Transverse colon (tissue), 4 donors: ENCODE results near the gene SP7. TPM values are rescaled to one million over a fixed set of nuclear protein-coding genes. Genes with fewer than 3 reads are reported as not detected.
A peak's percentile ranks its signal among the peaks of the same experiment; 100 is the strongest.
"Not testable (repeated sequence)": the region's sequence is repeated elsewhere in the genome, so short reads cannot be mapped to it uniquely, and the experiment has no call there.

Experiments used
- DNase-seq: peaks from one replicate; pipeline ENCODE4 v3.0.0-alpha.2; 2019
- H3K27ac ChIP-seq, 4 donors: fragments of 200-600 bp; sonication (generic); 2 replicates each; pipeline ENCODE4 v1.5.1; 2016 to 2018; ENCODE audit warnings: inconsistent platforms in 4 of 4
- H3K27me3 ChIP-seq: fragments of 200-600 bp; sonication (generic); 2 replicates; pipeline ENCODE4 v1.5.1; 2017; ENCODE audit warnings: inconsistent platforms
- H3K36me3 ChIP-seq, 4 donors: fragments of 200-600 bp; sonication (generic); 2 replicates each; pipeline ENCODE4 v1.5.1; 2017 to 2019; ENCODE audit warnings: inconsistent platforms in 4 of 4
- H3K4me1 ChIP-seq, 4 donors: fragments of 200-600 bp; sonication (generic); 2 replicates each; pipeline ENCODE4 v1.5.1; 2017 to 2020; ENCODE audit warnings: inconsistent platforms in 4 of 4
- H3K4me3 ChIP-seq, 4 donors: fragments of 200-600 bp; sonication (generic); 1 replicate in 1 of 4; 2 replicates in 3 of 4; pipeline versions ENCODE4 v1.5.1 to v1.6.1; 2017 to 2019; ENCODE audit warnings: inconsistent platforms in 4 of 4
- H3K9me3 ChIP-seq, 2 donors: fragments of 200-600 bp; sonication (generic); 2 replicates each; pipeline ENCODE4 v1.5.1; 2017 to 2019; ENCODE audit warnings: inconsistent platforms in 2 of 2
- CTCF ChIP-seq, 5 experiments: fragments of 200-600 bp in 3 of 5; fragments of 450-650 bp in 2 of 5; sonication (generic) in 3 of 5; IDR thresholded peaks; 1 replicate in 2 of 5; 2 replicates in 3 of 5; pipeline ENCODE4 v1.5.1; 2016 to 2017; ENCODE audit warnings: antibody characterized with exemption in 5 of 5, inconsistent platforms in 3 of 5, mild to moderate bottlenecking in 2 of 5, moderate library complexity in 1 of 5
- EP300 ChIP-seq: sonication (generic); formaldehyde crosslinking; IDR thresholded peaks from one replicate; pipeline ENCODE4 v1.6.1; 2017; ENCODE audit warnings: antibody characterized with exemption, low read depth
- POLR2A ChIP-seq: fragments of 450-650 bp; IDR thresholded peaks from one replicate; pipeline ENCODE4 v1.6.1; 2016; ENCODE audit warnings: antibody characterized with exemption, mild to moderate bottlenecking, moderate library complexity
- POLR2AphosphoS5 ChIP-seq, 3 donors: sonication (generic); formaldehyde crosslinking; IDR thresholded peaks; one replicate each; pipeline ENCODE4 v1.6.1; 2016; ENCODE audit warnings: antibody characterized with exemption in 3 of 3
- WGBS, 2 donors: methylation state at CpG; one replicate each; pipeline ENCODE4 v1.1.5; 2018; ENCODE audit warnings: low coverage in 1 of 2; 5-methylcytosine and 5-hydroxymethylcytosine counted together
- in situ Hi-C, 4 donors: fragments of 200-750 bp; cut with MboI; loops; one replicate each; pipeline versions ENCODE4 v1.15.0 to v1.15.1; 2017; ENCODE audit warnings: low sequenced_read_pairs in 3 of 4, low pct_ligation_motif_present in 1 of 4, low pct_unique_long_range_greater_than_20kb in 1 of 4
- intact Hi-C: fragments of 100-400 bp; cut with DNase I; formaldehyde crosslinking; loops from one replicate; pipeline ENCODE4 v1.15.1; 2023; ENCODE audit warnings: low total_unique reads
- total RNA-seq, 4 donors: library from RNA; depleted of rRNA; stranded (reverse); fragments of >200 nt; gene quantifications; one replicate each; pipeline ENCODE4 v1.1.0, GENCODE V29; 2016

The SP7 gene
- total RNA-seq, 4 donors from 2014 or later = not detected

DNA sequence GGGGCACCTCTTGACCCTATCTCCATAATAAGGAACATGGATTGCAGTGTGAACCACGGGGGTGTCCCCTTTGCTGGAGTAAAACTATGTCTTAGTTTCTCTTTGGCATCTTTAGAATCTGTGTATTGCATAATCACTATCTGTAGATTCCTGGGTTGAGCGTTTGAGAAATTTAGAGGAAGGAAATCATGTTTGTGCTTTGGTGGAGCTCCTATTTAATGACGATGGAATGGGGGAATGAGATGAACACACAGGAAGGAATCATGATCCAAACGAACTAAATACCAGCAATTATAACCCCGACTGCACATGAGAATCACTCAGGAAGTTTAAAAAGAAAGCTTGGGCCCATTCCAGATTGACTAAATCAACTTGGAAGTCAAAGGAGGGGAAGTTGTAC lies 38.0 kb downstream of the SP7 start:
- no peak for DNase-seq
- Histone ChIP-seq H3K36me3 (no peaks in the 10 kb centered on the region), H3K4me3 (no peak overlapping the region), H3K27ac (peak overlapping the region; percentile 7 to 86 (median 78)), H3K27me3 (no peaks in the 10 kb centered on the region), H3K9me3 (no peaks in the 10 kb centered on the region), H3K4me1 (peaks cover 14 to 65% (median 32%) of the 10 kb centered on the region in 4 donors)
- intact Hi-C loops = no loop called here
- TF ChIP-seq CTCF (IDR thresholded peaks at IDR 0.05) (no peak), POLR2A (no peak), POLR2AphosphoS5 (IDR thresholded peaks at IDR 0.05) (no peak), EP300 (no peak)
- 53 to 57% methylated on average over 5 of the region's 5 CpGs for WGBS, 2 donors
- in situ Hi-C loops = loop anchor here in 1 of 4 donors (25.0 kb wide), 1 partner anchor 236 kb away; the partner anchor contains the start of gene TNS2

DNA sequence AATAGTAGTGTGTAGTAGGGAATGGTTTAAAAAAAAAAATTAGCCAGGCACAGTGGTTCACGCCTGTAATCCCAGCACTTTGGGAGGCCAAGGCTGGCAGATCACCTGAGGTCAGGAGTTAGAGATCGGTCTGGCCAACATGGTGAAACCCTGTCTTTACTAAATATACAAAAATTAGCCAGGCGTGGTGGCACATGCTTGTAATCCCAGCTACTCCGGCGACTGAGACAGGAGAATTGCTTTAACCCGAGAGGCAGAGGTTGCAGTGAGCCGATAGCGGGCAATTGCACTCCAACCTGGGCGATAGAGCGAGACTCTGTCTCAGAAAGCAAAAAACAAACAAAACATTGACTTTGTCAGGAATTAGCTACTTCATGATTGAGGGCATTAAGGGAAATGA lies 39.0 kb downstream of the SP7 start:
- 96% methylated on average over 10 of the region's 10 CpGs; no CpG with 5 or more reads in 1 of the 2 donors for WGBS, 2 donors
- H3K27ac ChIP-seq = peak overlapping the region in 1 of 4 donors; percentile 72
- H3K4me3 ChIP-seq, intact Hi-C loops, H3K9me3 ChIP-seq, DNase-seq, H3K36me3 ChIP-seq, H3K27me3 ChIP-seq: not testable (repeated sequence)
- peaks cover 14 to 59% (median 30%) of the 10 kb centered on the region in 4 donors for H3K4me1 ChIP-seq
- in situ Hi-C loops = loop anchor here in 1 of 4 donors (25.0 kb wide), 1 partner anchor 235 kb away; the partner anchor contains the start of gene TNS2

GRCh38 chr12:53295891-53296219 lies 40.3 kb downstream of the SP7 start:
- in situ Hi-C loops = loop anchor here in 1 of 4 donors (25.0 kb wide), 1 partner anchor 234 kb away; the partner anchor contains the start of gene TNS2
- no peaks in the 10 kb centered on the region for H3K27me3 ChIP-seq
- intact Hi-C loops = no loop called here
- no peaks in the 10 kb centered on the region for H3K36me3 ChIP-seq
- DNase-seq = no peak
- peak overlapping the region; percentile 85 to 93 (median 87) for H3K27ac ChIP-seq
- peak overlapping the region; percentile 38 to 84 (median 68) for H3K4me3 ChIP-seq
- 0 to 3% methylated on average over 10 to 12 of the region's 12 CpGs for WGBS, 2 donors
- H3K9me3 ChIP-seq = no peaks in the 10 kb centered on the region
- peaks cover 14 to 47% (median 29%) of the 10 kb centered on the region in 4 donors for H3K4me1 ChIP-seq
- TF ChIP-seq EP300 (no peak), POLR2A (no peak), POLR2AphosphoS5 (IDR thresholded peaks at IDR 0.05) (no peak), CTCF (IDR thresholded peaks at IDR 0.05) (no peak)

DNA sequence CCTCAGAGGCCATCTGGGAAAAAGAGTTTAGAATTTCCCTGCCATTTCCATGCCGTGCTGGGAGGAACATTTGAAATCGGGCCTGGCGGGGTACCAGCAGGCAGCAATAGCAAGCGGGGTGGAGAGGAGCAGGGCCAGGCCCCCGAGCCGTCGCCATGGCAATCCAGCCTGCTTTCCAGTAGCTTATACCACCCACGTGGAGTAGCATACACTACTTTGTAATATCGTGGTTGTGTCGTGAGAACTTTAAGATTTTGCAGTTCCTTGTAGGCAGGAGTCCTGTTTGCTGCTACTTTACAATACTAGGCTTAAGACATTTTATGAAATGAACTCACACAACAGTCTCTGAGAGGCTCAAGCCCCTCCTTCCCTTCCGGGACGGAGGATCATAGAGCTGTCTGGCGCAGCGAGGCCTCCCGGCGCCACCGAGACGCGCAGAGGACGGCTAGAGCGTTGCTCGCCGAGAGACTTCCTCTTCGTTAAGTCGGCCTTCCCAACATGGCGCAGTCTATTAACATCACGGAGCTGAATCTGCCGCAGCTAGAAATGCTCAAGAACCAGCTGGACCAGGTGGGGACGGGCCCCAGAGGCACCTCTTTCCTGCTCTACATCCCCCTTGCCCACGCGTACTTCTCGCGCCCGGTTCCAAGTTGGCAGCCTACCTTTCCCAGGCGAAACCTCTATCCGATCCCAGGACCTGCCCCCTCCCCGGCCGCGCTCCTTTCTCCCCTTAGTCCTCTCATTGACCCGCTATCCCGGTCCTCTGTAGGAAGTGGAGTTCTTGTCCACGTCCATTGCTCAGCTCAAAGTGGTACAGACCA lies 40.9 kb downstream of the SP7 start, which contains the start of gene PFDN5:
Gene PFDN5 (plus strand): TSS at position 473 of the 821 bp plus-strand sequence. CDS start 26 bp downstream, at position 499.
- no peak for TF ChIP-seq EP300
- peak; percentile 67 to 84 (median 82) for TF ChIP-seq POLR2AphosphoS5 (IDR thresholded peaks at IDR 0.05)
- peak; percentile 81 for TF ChIP-seq POLR2A
- peak in 2 of 5 experiments; percentile 40 to 51 for TF ChIP-seq CTCF (IDR thresholded peaks at IDR 0.05)
- H3K36me3 ChIP-seq = no peaks in the 10 kb centered on the region
- H3K9me3 ChIP-seq = no peaks in the 10 kb centered on the region
- H3K27me3 ChIP-seq = no peaks in the 10 kb centered on the region
- peak; percentile 92 for DNase-seq
- peak within 1 kb of the TSS; percentile 85 to 93 (median 87) for H3K27ac ChIP-seq
- in situ Hi-C loops = loop anchor here in 1 of 4 donors (25.0 kb wide), 1 partner anchor 233 kb away; the partner anchor contains the start of gene TNS2
- WGBS, 2 donors = 2% methylated on average over 13 to 42 of the region's 42 CpGs
- H3K4me1 ChIP-seq = peaks cover 9 to 41% (median 24%) of the 10 kb centered on the region in 4 donors
- H3K4me3 ChIP-seq = peak within 1 kb of the TSS; percentile 38 to 84 (median 68)
- intact Hi-C loops = no loop called here
